GM21423 (cell line): ENCODE data around the gene RNH1.

Source experiments
- ATAC-seq: cut with Tn5 transposase; IDR thresholded peaks from one replicate; pipeline ENCODE4 v1.9.1; 2021; ENCODE audit warnings: mild to moderate bottlenecking, moderate library complexity; ENCODE audit not compliant: unreplicated experiment

The RNH1 gene

DNA sequence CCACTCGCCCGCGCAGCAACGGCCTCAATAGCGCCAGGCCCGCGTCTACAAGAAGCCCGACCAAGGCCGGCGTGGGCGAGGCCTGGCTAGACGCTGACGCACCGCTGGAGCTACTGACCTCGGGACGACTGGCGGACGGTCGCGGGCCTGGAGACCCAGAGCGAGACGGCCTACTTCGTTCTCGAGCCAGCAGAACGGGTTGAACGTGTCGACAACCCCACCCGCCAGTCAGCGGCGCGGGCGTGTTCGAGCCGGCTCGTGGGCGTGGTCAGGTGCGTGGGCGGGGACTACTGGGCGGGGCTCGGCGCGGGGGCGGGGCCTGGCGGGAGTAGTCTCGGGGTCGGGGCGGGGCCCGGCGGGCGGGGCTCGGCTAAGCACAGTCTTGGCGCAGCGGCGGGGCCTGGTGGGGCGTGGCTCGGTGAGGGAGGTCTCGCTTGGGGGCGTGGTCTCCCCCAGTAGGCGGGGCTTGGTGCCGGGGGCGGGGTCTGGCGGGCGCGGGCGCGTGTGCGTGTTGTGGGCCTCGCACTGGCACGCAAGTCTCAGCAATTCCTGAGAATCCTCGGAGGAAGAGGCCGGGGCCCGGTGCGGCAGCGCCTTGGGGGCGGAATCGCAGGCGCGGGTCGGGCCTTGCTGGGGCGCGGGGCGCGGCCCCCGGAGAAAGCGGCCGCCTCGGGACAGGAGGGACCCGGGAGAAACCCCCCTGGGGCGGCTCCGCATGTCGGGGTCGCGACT lies at the start of gene RNH1:
Gene RNH1, minus strand, starts transcription at position 248 of the 732 bp plus-strand sequence. CDS start 5,080 bp downstream, outside the sequence.
- peak; percentile 62 for ATAC-seq

DNA sequence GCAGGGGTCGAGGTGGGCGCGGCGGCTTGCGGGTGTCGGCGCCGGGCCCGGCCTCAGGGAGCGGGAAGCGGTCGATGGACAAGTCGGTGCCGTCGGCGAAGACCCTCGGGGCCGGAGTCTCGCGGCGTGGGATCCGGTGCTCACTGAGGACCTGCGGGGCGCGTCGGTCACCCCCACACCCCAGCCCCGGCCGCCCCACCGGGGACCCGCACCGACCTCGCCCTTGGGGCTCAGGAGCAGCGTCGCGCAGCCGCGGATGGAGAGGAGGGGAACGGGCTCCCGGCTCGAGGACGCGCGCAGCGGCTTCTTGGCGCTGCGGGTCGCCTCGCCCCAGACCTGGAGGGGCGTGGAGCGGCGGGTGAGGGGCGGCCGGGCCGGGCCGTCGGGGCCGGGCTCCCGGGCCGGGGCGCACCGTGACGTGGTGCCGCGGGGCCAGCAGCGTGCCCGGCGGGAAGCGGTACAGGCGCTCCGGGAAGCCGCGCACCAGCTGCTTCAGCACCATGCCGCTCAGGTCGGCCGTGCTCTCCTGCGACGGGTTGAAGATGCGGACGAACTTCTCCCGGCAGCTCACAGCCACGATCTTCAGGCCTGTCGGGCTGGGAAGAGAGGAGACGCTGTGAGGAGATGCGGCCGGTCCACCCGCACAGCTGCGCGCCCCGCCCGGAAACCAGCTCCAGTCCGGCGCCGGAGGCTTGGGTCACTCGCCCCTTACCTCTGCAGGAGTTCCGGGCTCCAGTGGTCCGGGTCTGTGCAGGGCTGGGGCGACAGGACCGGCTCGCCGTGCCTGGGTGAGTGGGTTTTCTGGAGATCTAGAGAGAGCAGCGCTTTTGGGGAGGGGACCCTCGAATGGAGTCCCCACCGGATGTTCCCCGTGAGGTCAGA lies 49.0 kb upstream of the RNH1 start:
- no peak for ATAC-seq

DNA sequence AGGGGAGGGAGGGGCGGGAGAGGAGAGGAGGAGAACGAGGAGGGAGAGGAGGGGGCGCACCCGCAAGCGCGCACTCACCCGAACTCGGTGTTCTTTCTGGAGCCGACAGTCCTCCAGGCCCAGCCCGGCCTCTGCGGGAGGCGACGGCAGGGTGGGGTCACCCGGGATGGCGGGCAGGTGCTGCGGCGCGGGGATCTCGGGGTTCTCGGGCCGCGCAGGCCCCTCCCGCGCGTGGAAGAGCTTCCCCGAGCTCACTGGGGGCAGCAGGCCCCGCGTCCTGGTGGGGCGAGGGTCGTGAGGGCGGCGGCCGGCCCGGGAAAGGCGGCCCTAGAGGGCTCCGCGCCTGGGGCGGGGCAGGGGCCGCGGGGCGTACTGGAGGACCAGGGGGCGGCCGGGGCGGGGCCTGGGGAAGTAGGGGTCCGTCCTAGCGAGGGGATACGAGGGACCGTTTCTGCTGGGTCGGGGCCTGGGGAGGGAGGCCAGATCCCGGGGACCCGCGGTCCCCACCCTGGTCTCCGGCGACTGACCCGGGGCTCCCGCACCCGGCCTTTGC lies 48.3 kb upstream of the RNH1 start:
- no peak for ATAC-seq

DNA sequence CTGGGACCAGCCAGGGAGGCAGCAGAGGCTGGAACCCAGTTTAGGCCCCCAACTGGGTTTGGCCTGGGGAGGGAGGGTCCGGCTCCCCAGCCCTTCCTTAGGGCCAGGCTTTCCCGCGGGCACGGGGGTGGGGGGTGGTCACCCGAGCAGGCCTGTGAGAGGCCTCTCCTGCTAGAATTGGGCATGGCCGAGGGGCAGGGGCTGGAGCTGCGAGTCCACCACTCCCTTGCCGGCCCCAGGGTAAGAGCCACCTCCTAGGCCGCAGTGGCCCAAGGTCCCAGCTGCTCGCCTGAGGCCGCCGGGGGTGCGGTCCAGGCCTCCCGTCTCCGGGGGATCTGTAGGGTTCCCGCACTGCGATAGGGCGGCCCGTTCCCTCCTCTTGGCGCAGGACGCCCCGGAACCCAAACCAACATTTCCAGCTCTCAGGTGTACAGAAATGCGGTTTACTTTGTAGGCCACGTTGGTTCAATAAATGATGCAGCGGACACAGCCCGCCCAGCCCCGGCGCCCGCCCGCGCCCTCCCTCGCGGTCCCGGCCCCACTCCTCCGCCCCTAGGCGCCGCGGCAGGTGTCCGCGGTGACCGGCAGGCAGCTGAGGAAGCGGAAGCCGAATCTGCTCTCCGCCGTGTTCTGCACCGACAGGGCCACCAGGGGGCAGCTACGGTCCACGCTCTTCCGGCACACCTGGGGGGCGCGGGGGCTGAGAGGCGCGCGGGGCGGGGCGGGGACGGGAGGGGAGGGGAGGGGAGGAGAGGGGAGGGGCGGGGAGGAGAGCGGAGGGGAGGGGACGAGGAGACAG lies 47.6 kb upstream of the RNH1 start:
- peak; percentile 48 for ATAC-seq

DNA sequence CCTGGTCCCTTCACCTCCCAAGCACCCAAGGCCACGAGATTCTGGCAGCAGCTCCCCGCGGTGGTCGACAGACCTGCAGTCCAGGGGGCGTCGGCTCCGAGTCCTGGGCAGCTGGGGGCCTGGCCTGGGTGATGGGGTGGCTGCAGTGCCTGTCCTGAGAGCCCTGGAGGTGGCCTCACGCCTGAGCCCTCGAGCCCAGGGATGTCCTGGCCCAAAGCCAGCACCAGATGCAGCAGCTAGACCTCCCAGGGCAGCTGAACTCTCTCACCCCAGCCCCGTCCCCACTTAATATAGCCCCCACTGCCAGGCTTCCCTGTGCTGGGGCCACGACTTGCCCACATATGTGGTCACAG lies 46.9 kb upstream of the RNH1 start:
- ATAC-seq, result no peak

DNA sequence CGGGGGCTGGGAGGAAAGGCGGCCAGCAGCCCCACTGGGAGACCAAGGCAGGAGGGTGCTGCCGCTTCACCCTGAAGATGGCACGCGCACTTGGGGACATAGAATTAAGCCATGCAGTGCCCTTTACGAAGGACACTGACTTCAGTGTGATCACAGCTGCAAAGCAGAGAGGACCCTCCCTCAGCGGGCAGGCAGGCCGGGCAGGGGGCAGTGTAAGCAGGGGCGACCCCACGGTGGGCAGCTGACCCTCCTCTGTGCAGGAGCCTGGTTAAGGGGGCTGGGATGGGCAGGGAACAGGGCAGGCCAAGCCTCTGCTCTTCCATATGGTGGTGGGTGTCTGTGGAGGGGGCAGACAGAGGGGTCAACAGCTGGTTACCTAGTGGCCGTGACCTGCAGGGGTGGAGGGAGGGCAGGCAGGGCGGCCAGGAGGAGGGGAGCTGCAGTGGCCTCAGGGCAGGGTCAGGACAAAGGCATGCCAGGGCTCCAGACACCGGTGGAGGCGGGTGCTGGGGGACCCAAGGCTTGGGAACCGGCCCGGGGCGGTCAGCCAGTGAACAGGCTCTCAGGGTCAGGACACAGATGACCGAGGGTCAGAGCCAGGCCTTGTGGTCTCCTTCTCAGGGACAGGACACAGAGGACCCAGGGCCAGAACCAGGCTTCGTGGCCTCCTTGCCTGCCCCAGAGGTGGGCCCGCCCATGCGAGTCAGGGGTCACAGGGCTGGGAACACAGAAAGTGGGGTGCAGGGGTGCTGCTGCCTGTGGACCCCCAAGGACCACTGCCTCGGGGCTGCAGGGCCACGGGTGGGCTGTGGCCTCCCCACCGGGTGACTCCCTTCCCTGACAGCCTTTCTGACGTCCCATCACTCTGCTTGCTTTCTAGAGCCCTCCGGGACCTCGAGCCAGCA lies 46.3 kb upstream of the RNH1 start:
- ATAC-seq, result no peak

DNA sequence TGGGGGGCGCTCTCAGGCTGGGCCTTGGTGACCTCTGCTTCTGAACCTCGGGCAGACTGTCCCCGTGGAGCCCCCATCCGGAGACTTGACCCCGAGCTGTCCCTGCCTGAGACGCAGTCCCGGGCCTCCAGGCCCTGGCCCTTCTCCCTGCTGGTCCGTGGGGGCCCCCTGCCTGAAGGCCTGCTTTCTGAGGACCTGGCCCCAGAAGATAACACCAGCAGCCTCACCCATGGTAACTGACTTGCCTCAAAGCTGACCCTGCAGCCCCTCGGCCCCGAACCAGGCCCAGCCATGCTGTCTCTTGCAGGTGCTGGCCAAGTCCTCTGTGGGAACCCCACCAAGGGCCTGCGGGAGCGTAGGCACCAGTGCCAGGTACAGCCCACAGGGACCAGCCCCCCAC lies 44.6 kb upstream of the RNH1 start:
- ATAC-seq, result no peak

DNA sequence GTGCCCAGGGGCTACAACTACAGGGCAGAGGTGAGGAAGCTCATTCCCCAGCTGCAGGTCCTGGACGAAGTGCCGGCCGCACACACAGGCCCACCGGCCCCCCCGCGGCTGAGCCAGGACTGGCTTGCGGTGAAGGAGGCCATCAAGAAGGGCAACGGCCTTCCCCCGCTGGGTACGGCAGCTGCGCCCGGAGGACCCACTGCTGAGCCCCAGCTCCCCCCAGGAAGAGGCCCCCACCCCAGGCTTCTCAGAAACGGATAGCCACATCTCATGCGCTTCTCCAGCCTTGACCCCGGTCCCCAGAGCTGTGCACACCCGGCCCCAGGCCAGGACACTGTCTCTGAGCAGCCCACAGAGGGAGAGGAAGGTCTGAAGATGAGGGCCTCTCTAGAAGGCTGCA lies 44.1 kb upstream of the RNH1 start:
- no peak for ATAC-seq

DNA sequence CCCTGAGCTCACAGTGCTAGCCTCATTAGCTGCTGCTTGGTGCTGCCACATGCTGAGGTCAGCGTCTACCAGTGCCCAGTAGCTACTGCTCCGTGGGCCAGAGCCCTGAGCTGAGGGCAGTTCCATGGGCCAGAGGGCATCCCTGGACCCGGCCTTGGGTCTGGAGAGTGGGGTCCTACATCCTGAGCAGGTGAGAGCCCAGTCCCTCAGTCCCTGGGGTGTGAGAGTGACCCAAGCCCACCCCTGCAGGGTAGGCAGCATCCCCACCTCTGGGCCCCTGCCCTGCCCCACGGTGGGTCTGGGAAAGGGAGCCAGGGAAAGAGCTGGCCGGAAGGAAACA lies 43.7 kb upstream of the RNH1 start:
- no peak for ATAC-seq

DNA sequence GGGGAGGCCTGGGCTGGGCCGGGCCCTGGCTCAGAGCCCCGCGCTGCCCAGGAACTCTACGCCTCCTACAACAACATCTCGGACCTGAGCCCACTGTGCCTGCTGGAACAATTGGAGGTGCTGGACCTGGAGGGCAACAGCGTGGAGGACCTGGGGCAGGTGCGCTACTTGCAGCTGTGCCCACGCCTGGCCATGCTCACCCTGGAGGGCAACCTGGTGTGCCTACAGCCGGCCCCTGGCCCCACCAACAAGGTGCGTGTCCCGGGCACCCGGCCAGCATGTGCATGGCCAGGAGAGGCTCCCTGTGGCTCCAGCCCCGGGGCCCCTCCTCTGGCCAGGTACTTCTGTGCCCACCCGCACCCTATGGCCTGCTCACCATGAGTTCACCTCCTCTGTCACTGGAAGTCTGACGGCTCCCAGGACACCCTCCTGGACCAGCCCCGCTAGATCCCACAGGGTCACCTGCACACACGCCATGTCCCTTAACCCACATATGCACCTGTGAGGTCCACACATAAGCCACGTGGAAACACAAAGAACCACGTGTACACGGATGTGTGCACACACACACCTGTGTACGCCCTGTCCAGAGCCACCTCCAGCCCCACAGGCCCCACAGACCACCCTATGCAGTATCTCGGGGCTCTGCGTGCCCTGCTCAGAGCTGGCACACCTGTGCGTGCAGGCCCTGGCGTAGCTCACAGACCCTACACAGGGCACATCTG lies 43.1 kb upstream of the RNH1 start:
- ATAC-seq, result no peak

DNA sequence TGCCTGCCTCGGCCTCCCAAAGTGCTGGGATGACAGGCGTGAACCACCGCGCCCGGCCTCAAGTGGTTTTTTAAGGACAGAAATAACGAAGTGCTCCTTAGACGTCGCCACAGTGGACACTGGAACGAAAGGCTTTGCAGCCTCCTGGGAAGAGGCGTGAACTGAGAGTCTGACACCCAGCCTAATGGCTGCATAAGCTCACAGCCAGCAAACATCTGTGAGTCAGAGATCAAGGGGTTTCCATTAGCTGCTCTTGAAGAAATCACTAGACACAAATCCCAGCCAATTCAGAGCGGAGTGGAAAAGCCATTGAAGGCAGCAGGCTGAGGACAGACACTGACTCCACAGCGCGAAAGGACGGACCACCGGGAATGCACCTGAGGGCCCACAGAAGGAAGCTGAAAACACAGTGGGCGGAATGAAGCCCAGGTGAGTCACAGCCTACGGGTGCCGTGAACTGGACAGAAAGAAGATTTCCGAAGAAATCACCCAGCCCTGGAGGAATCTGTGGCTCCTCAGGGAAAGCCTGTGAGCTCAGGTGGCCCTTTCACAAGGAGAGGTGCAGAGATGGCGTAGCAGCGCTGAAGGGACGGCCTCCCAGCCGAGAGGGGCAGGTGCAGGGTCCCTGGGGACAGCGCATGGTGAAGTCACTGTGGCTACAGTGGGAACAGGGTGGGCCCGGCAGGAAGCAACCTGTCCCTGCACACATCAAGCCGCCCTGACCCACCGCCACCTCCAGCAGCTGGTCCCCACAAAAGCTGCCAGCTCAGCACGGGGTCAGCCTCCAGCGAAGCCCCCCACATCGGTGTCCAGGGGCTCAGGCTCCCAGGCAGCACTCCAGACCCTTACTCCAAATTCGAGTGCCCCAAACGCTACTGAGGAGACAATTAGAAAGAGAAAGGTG lies 41.9 kb upstream of the RNH1 start:
- ATAC-seq, result no peak

DNA sequence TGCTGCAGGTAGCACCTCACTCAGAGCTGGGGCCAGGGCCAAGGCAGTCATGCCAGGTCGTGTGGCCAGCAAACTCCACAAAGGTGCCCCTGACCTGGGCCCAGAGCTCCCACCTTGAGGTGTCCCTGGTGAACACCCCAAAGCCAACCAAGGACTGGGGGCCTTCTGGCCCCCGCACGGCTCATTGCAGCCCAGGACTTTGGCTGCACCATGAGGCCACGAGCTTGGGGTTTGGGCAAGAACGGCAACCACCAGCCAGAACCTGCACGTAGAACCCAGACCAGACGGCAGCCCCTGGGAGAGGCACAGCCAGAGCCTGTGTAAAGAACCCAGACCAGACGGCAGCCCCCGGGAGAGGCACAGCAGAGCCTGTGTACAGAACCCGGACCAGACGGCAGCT lies 38.1 kb upstream of the RNH1 start:
- no peak for ATAC-seq

DNA sequence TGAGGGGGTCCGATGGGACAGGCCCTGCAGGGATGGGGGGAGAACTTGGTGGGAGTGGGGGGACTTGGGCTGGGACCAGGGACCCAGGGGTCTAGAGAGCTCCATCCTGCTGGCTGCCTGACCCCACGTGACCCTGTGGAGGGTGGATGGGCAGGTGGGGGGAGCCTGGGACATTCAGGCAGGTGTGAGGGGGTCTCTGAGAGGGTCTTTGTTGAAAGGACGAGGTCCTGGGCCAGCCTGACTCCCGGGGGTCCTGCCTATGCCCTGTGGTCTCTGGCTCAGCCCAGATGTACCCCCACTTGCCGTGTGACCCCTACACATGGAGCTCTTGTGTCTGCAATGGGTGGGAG lies 37.8 kb upstream of the RNH1 start:
- ATAC-seq, result no peak

DNA sequence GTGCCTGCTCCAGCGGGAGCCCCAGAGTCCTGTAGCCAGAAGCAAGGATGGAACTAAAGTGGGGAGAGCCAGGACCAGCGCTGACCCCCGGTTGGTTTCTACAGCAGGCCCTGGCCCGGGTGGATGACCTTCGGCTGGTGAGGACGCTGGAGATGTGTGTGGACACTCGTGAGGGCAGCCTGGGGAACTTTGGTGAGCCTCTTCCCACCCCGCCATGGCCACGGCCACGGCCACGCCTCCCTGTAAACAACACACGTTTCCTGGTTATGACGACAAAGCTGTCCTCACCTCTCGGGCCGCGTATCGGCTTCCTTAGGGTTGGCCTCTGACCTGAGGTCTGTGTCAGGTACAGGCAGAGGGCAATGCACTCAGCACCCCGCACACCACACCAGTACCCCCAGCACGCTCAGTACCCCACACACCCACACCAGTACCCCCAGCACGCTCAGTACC lies 34.4 kb upstream of the RNH1 start:
- ATAC-seq, result no peak

DNA sequence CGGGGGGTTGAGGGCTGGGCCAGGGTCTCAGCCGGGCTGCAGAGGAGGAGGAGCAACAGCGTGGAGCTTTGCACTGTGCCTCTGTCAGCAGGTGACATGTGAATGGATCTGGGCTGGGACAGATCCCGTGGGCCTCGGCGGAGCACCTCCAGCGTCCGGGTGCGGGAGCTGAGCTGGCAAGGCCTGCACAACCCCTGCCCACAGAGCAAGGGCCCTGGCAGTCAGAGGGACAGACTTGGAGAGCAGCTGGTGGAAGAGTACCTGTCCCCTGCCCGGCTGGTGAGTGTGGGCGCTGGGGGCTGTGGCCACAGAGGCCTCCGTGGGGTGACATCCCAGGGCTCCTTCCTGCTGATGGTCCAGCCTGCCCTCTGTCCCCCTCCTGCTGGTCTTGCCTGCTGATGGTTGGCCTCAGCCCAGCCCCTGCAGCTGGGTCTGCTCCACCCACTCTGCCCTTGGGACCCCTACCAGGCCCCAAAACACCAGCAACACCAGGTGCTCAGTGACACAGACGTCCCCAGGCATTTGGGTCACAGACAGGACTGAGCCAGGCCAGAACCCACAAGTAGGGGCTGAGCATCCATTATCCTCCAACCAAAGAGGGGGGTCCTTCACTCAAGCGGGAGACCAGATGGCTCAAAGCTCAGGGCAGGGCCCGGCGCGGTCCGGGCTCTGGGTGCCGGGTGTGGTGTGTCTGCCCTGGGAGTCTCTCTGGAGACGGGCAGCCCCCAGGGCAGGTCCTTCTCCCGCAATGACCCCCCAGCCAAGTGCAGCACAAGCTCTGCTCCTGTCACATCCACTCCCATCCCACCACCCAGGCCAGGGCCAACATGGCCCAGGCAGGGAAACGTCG lies 33.8 kb upstream of the RNH1 start:
- ATAC-seq, result no peak

DNA sequence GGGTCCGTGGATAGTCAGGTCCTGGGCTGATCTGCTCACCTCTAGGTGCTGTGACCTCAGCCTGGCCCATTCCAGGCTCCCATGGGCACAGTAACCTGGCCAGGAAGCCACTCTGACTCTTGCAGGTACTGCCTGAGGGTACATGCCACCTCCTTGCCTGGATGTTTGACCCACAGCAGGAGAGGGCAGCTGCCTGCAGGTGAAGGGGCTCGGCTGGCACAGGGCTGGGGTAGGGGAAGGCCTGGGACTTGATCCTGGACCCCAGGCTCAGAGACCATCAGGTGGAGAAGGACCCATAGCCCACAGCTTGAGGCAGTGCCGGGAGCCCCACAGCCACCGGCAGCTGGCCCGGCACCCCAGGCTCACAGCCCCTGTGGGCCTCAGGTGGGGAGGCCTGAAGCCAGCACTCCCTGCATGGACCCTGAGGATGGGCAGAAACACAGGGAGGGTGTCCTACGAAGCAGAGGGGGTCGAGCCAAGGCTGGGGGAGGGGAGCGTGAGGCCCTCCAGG lies 33.0 kb upstream of the RNH1 start:
- ATAC-seq, result no peak

DNA sequence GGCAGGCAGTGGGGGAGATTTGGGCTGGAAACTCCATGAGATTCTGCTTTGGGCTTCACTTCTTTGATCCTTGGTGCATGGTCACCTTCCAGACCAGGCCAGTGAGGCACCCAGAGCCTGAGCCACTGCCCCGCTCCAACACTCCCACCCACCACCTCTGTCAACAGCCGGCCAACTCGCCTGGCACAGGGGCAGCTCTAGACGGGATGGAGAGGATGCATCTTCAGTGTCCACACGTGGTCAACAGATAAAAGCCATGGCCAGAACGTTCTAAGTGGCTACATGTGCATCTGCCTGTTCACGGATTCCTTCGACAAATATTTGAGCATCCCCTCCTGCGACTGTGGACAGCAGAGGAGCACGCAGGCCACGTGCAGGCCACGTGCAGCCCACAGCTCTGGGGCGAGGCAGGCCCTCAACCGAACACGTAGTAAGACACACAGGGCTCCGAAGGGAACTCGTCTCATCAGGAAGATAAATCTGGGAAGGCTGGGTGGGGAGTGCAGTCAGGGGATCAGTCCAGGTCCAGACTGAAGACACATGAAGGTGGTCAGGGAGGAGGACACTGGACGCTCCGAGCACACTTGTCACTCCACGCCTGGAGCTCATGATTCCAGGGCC lies 31.5 kb upstream of the RNH1 start:
- ATAC-seq, result no peak
